Activated CD4-positive, alpha-beta T cell treated with anti-CD3 and anti-CD28 coated beads, Interleukin-2, Interleukin-4, amounts not matched to agents 100 ng/mL and 50 ng/mL, durations not matched to agents 16 hours and 8 hours (primary cell): ENCODE measurements around the gene CSTPP1.

ENCODE experiments used
- DNase-seq: peaks from one replicate; pipeline ENCODE4 v3.0.0-alpha.2; 2020; ENCODE audit warnings: low spot score

CSTPP1 gene

GRCh38 chr11:47208628-47209027 is 272.1 kb downstream of the CSTPP1 start:
- no peak for DNase-seq
